HS-27A (cell line): ENCODE results near the gene ZIC1.

Experiments used
- DNase-seq: peaks from one replicate; pipeline ENCODE4 v3.0.0-alpha.2; 2012; ENCODE audit warnings: low read depth, missing footprints

ZIC1 gene

GRCh38 chr3:147410116-147410525 lies 956 bp downstream of the ZIC1 start:
- DNase-seq = no peak

GRCh38 chr3:147410526-147411237 lies 1.5 kb downstream of the ZIC1 start:
- DNase-seq = no peak

- no peak for DNase-seq
These were observed 2.2 kb downstream of the ZIC1 start for GRCh38 chr3:147411238-147411814.

- DNase-seq = no peak
These were observed 2.7 kb downstream of the ZIC1 start for GRCh38 chr3:147411815-147412241.

GRCh38 chr3:147412261-147412916 lies 3.2 kb downstream of the ZIC1 start:
- no peak for DNase-seq

GRCh38 chr3:147412917-147413685 lies 3.9 kb downstream of the ZIC1 start:
- no peak for DNase-seq

GRCh38 chr3:147413686-147414389 lies 4.7 kb downstream of the ZIC1 start:
- no peak for DNase-seq

GRCh38 chr3:147414390-147415138 lies 5.4 kb downstream of the ZIC1 start:
- DNase-seq = no peak

- no peak for DNase-seq
These were observed 6.1 kb downstream of the ZIC1 start for GRCh38 chr3:147415286-147415685.

GRCh38 chr3:147415874-147416273 lies 6.7 kb downstream of the ZIC1 start:
- DNase-seq = no peak

GRCh38 chr3:147416931-147417330 lies 7.8 kb downstream of the ZIC1 start:
- DNase-seq = no peak

GRCh38 chr3:147417551-147418295 lies 8.6 kb downstream of the ZIC1 start:
- DNase-seq = no peak

- no peak for DNase-seq
These were observed 9.2 kb downstream of the ZIC1 start for GRCh38 chr3:147418371-147418781.

GRCh38 chr3:147418808-147419701 lies 9.9 kb downstream of the ZIC1 start:
- no peak for DNase-seq

GRCh38 chr3:147419781-147420224 lies 10.6 kb downstream of the ZIC1 start:
- DNase-seq = no peak

- no peak for DNase-seq
These were observed 11.4 kb downstream of the ZIC1 start for GRCh38 chr3:147420353-147421183.

GRCh38 chr3:147421184-147421912 lies 12.2 kb downstream of the ZIC1 start:
- no peak for DNase-seq

- no peak for DNase-seq
These were observed 13.0 kb downstream of the ZIC1 start for GRCh38 chr3:147422196-147422595.
